Ovary (tissue), 9 donors: ENCODE results near the gene C5AR2. TPM values are rescaled to one million over a fixed set of nuclear protein-coding genes. Genes with fewer than 3 reads are reported as not detected.
"Not testable (repeated sequence)": the region's sequence is repeated elsewhere in the genome, so short reads cannot be mapped to it uniquely, and the experiment has no call there.

Source experiments
- DNase-seq, 5 donors: peaks; one replicate each; pipeline ENCODE4 v3.0.0-alpha.2; 2019 to 2020
- H3K27ac ChIP-seq, 2 donors: fragments of 200-600 bp; one replicate each; pipeline versions ENCODE4 v1.5.1 to v1.8.0; 2019 to 2022
- H3K27me3 ChIP-seq: fragments of 200-600 bp; one replicate; pipeline ENCODE4 v1.8.0; 2022
- H3K36me3 ChIP-seq: fragments of 200-600 bp; sonication (generic); one replicate; pipeline ENCODE4 v1.5.1; 2019
- H3K4me1 ChIP-seq: one replicate; pipeline ENCODE4 v1.8.1; 2013; ENCODE audit warnings: mild to moderate bottlenecking, moderate library complexity; ENCODE audit not compliant: insufficient read depth
- H3K4me3 ChIP-seq: fragments of 200-600 bp; sonication (generic); one replicate; pipeline ENCODE4 v1.5.1; 2017
- H3K9me3 ChIP-seq, 2 donors: fragments of 200-600 bp in 1 of 2; sonication (generic) in 1 of 2; one replicate each; pipeline versions ENCODE4 v1.5.1 to v1.8.1; 2013 to 2019; ENCODE audit warnings: mild to moderate bottlenecking in 1 of 2, moderate library complexity in 1 of 2
- EP300 ChIP-seq: sonication (generic); formaldehyde crosslinking; IDR thresholded peaks from one replicate; pipeline ENCODE4 v1.6.1; 2017; ENCODE audit warnings: antibody characterized with exemption
- POLR2A ChIP-seq: fragments of 450-650 bp; IDR thresholded peaks from one replicate; pipeline ENCODE4 v1.6.1; 2017; ENCODE audit warnings: antibody characterized with exemption, mild to moderate bottlenecking, moderate library complexity
- WGBS, 3 donors: extraction: QIAGEN DNeasy Blood & Tissue Kit in 1 of 3; methylation state at CpG; one replicate each; pipeline versions ENCODE4 v1.1.5 to v1.1.7; 2013 to 2017; 5-methylcytosine and 5-hydroxymethylcytosine counted together
- intact Hi-C, 4 donors: fragments of 100-400 bp; cut with DNase I; formaldehyde crosslinking; loops; one replicate each; pipeline versions ENCODE4 v1.11.0 to v1.15.1; 2022 to 2023
- polyA plus RNA-seq, 2 donors: library from polyadenylated mRNA; stranded (reverse); fragments of 200-250 nt in 1 of 2; fragments of 350-450 nt in 1 of 2; fragmentation: Illumina TruSeq in 1 of 2; extraction: RNeasy Lipid Tissue Mini Kit (QIAGEN cat#74804) in 1 of 2; gene quantifications; one replicate each; pipeline ENCODE4 v1.2.3, GENCODE V29; 2013 to 2014
- total RNA-seq, 7 donors: library from RNA; depleted of rRNA in 2 of 7; stranded (reverse); fragments of >200 nt in 2 of 7; fragmentation: NEBNext Ultra II Directional in 3 of 7; extraction: Animal tissue kit (Norgen Biotek cat#: 25700) in 3 of 7; gene quantifications; one replicate each; pipeline versions ENCODE4 v1.1.0 to v1.2.4, GENCODE V29; 2016 to 2023
- TF ChIP-seq, protein P1 (sequence below), 3 donors: fragments of 450-650 bp in 2 of 3; fragments of 200-600 bp in 1 of 3; IDR thresholded peaks; one replicate each; pipeline versions ENCODE4 v1.5.1 to v1.8.0; 2016 to 2022; ENCODE audit warnings: antibody characterized with exemption in 3 of 3, mild to moderate bottlenecking in 1 of 3
- donor health status: DM: no; HTN: no; CAD: no; lungs with moderate emphysema.
- donor health status: DM: no; HTN: no; CAD: no.
- donor health status: Bipolar disorder and iron deficiency.
- donor health status: DM: yes; HTN: yes; CAD: no.
- donor health status: DM: no; HTN: no; CAD: no.
- donor health status: DM: yes; HTN: yes; CAD: no.

Gene C5AR2
- total and polyA plus RNA-seq, 9 donors = 0.41 to 3.9 (median 1.2) TPM

DNA sequence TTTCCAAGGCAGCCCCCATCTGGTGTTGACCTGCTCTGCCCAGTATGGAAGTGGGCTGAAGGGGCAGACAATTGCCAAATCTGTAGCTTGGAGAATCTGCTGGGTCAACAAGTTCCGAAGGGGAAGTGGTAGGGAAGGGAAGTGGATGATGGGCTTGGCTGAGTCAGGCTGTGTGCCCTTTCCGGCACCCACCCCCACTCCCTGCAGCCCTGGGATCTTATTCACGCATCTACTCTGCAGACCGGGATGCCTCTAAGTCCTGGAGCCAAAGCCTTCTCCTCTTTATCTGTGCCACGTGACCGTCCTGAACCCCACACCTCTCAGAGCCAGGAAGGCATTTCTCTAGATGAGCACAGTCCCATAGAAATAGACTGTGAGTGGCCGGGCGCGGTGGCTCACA is 7.5 kb upstream of the C5AR2 start:
- intact Hi-C loops = no loop called here
- no peak for DNase-seq

DNA sequence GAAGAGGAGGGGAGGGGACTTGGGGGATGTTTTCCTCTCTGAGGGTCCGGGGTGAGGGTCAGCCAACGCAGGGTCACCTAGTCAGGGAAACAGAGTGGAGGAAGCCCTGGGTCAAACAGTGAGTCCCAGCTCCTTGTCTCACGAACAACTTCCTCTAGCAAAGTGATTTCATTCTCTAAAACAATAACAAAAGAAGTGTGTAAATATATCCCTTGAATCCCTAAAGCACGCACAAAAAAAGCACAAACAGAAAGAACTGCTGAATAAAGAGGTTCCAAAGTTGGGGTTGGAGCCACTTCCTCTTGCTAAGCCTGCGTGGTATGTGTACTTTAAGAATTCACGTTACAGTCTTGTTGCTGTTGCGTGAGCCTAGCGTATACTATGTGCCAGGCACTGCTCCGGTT is 1.5 kb upstream of the C5AR2 start:
- Histone ChIP-seq H3K27me3 (no peaks in the 10 kb centered on the region), H3K36me3 (no peaks in the 10 kb centered on the region), H3K4me1 (peaks cover 1% of the 10 kb centered on the region), H3K9me3 (no peaks in the 10 kb centered on the region), H3K27ac (no peak overlapping the region), H3K4me3 (no peak overlapping the region)
- no peak for DNase-seq
- intact Hi-C loops = no loop called here
- WGBS, 3 donors = 8 to 27% (median 8%) methylated on average over 9 of the region's 9 CpGs
- TF ChIP-seq, protein P1, sequence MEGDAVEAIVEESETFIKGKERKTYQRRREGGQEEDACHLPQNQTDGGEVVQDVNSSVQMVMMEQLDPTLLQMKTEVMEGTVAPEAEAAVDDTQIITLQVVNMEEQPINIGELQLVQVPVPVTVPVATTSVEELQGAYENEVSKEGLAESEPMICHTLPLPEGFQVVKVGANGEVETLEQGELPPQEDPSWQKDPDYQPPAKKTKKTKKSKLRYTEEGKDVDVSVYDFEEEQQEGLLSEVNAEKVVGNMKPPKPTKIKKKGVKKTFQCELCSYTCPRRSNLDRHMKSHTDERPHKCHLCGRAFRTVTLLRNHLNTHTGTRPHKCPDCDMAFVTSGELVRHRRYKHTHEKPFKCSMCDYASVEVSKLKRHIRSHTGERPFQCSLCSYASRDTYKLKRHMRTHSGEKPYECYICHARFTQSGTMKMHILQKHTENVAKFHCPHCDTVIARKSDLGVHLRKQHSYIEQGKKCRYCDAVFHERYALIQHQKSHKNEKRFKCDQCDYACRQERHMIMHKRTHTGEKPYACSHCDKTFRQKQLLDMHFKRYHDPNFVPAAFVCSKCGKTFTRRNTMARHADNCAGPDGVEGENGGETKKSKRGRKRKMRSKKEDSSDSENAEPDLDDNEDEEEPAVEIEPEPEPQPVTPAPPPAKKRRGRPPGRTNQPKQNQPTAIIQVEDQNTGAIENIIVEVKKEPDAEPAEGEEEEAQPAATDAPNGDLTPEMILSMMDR (IDR thresholded peaks at IDR 0.05) = no peak
- TF ChIP-seq POLR2A (no peak), EP300 (no peak)

More for the DNA sequence above, 7.5 kb upstream of the C5AR2 start:
- no peak overlapping the region for H3K4me3 ChIP-seq
- H3K27ac ChIP-seq = no peak overlapping the region
- H3K4me1 ChIP-seq = no peaks in the 10 kb centered on the region
- no peaks in the 10 kb centered on the region for H3K27me3 ChIP-seq
- TF ChIP-seq EP300 (no peak), POLR2A (no peak)
- TF ChIP-seq, protein P1 (IDR thresholded peaks at IDR 0.05) = no peak
- H3K36me3 ChIP-seq = no peaks in the 10 kb centered on the region
- 53 to 59% (median 57%) methylated on average over 9 of the region's 9 CpGs for WGBS, 3 donors
- no peaks in the 10 kb centered on the region for H3K9me3 ChIP-seq

DNA sequence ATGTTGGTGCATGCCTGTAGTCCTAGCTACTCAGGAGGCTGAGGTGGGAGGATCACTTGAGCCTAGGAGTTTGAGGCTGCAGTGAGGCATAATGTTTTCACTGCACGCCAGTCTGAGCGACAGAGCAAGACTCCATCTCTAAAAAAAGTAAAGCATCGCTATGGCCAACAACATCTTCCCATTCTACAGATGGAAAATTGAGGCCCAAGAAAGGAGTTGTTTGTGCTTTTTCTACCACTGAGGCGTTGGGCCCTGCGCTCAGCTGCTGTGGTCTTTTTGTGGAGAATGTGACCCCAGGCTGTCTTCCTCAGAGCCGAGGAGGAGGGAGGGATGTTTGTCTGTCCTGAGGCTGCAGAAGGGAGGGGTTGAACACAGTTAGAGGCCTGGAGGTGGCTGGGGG is 485 bp upstream of the C5AR2 start:
- no peak overlapping the region for H3K27ac ChIP-seq
- intact Hi-C loops = no loop called here
- WGBS, 3 donors = 84 to 85% (median 85%) methylated on average over 6 of the region's 6 CpGs

DNA sequence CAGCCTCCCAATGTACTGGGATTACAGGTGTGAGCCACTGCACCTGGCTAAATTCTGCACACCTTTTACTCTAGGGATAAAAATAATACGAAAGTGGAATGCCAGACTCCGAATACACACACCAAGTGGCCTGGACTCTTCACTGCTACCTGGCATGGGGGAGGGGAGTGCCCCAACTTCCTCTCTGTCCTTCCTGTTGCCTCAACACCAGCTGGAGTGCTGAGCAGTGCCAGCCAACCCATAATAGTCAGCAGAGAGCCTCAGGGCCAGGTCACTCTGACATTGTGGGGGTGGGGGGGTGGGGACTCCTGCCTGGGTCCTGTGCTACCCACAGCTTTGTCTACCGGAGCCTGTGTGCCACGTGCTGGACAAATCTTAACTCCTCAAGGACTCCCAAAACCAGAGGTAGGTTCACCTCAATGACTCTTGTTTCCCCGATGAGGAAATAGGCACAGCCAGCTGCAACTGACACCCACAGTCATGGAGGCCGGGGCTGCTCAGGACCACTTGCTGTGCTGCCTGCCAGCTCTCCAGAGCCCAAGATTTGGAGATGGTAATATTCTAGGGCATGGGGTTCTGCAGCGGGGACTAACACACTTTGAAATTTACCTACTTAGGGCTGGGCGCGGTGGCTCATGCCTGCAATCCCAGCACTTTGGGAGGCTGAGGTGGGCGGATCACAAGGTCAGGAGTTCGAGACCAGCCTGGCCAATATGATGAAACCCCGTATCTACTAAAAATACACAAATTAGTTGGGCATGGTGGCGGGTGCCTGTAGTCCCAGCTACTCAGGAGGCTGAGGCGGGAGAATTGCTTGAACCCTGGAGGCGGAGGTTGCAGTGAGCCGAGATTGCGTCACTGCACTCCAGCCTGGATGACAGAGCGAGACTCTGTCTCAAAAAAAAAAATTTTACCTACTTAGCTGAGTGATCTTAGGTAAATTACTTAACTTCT is 5.1 kb downstream of the C5AR2 start:
- H3K27me3 ChIP-seq, H3K4me3 ChIP-seq, H3K36me3 ChIP-seq, H3K27ac ChIP-seq, H3K9me3 ChIP-seq, intact Hi-C loops, H3K4me1 ChIP-seq: not testable (repeated sequence)
- 51 to 59% (median 52%) methylated on average over 18 of the region's 18 CpGs for WGBS, 3 donors
- peak in 4 of 5 donors; percentile 21 to 62 (median 43) for DNase-seq

More for the DNA sequence above, 485 bp upstream of the C5AR2 start:
- Histone ChIP-seq H3K9me3 (no peaks in the 10 kb centered on the region), H3K4me1 (peaks cover 1% of the 10 kb centered on the region), H3K36me3 (no peaks in the 10 kb centered on the region), H3K27me3 (no peaks in the 10 kb centered on the region), H3K4me3 (no peak overlapping the region)
- no peak for TF ChIP-seq POLR2A
- TF ChIP-seq EP300 = no peak
- TF ChIP-seq, protein P1 (IDR thresholded peaks at IDR 0.05) = no peak
- DNase-seq = no peak
